Measurements from ENCODE around the gene FAM13A. TPM values are rescaled to one million over a fixed set of nuclear protein-coding genes. Genes with fewer than 3 reads are reported as not detected.

Gene FAM13A
- total RNA-seq, 1 donor from 2014 or later = 33.4 TPM

DNA sequence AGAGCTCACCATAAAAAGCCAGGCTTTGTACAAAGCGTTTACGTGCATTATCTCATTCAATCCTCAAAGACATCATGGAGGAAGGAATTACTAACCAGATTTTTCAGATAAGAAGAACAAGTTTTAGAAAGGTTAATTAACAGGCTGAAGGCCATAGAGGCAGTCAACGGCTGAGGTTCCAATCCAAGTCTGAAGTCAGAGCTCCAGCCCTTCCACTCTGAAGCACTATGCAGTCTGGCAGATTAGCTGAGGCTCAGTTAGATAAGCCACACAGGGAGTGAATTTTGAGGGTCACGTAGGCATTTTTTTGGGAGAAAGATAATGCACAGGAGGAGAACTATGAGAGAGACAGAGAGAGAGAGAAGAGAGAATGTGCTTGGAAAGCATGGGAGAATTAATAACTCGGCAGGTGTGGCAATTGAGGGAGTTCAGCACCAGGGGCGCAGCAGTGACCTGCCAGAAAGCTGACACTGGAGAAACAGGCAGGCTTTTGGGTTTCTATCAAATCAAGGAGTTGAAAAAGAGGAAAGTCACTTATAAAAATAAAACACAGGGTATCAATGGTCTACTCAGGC lies 242.9 kb downstream of the FAM13A start:
- intact Hi-C loops (cut with DNase I) = no loop called here
- Histone ChIP-seq H3K36me3 (no peaks in the 10 kb centered on the region), H3K9me3 (no peaks in the 10 kb centered on the region), H3K4me1 (peaks cover 25% of the 10 kb centered on the region), H3K27me3 (no peaks in the 10 kb centered on the region), H3K27ac (no peak overlapping the region), H3K4me3 (no peak overlapping the region)
- no peak for DNase-seq
- peak; percentile 19 for ATAC-seq
- TF ChIP-seq, protein P1, sequence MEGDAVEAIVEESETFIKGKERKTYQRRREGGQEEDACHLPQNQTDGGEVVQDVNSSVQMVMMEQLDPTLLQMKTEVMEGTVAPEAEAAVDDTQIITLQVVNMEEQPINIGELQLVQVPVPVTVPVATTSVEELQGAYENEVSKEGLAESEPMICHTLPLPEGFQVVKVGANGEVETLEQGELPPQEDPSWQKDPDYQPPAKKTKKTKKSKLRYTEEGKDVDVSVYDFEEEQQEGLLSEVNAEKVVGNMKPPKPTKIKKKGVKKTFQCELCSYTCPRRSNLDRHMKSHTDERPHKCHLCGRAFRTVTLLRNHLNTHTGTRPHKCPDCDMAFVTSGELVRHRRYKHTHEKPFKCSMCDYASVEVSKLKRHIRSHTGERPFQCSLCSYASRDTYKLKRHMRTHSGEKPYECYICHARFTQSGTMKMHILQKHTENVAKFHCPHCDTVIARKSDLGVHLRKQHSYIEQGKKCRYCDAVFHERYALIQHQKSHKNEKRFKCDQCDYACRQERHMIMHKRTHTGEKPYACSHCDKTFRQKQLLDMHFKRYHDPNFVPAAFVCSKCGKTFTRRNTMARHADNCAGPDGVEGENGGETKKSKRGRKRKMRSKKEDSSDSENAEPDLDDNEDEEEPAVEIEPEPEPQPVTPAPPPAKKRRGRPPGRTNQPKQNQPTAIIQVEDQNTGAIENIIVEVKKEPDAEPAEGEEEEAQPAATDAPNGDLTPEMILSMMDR (IDR thresholded peaks at IDR 0.05) = no peak

DNA sequence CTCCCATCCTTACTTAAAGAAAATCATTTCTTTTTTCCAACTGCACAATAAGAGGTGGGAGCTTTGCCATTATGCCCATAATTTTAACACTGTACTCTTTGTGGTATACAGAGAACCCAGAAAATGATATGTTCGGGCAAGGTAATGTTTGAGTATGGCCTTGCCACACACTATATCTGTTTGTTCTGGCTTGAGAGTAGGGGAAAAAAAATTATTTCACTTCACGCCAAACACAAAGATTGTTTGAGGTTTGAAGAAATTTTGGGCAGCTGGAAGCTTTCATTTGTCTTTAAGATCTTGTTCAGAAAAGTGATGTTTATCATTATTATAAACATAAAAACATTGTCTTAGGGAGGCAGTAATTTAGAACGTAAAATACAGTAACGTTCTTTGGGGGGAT lies 244.0 kb downstream of the FAM13A start:
- no peaks in the 10 kb centered on the region for H3K9me3 ChIP-seq
- H3K4me1 ChIP-seq = peaks cover 31% of the 10 kb centered on the region
- H3K27me3 ChIP-seq = no peaks in the 10 kb centered on the region
- H3K27ac ChIP-seq = no peak overlapping the region
- DNase-seq (no peak), ATAC-seq (no peak)
- no peaks in the 10 kb centered on the region for H3K36me3 ChIP-seq
- intact Hi-C loops (cut with DNase I) = no loop called here
- TF ChIP-seq, protein P1 (IDR thresholded peaks at IDR 0.05) = no peak
- no peak overlapping the region for H3K4me3 ChIP-seq

- ATAC-seq (peak; percentile 95), DNase-seq (no peak)
- TF ChIP-seq, protein P1 (IDR thresholded peaks at IDR 0.05) = no peak
- Histone ChIP-seq H3K4me3 (no peak overlapping the region), H3K9me3 (no peaks in the 10 kb centered on the region), H3K4me1 (peaks cover 35% of the 10 kb centered on the region), H3K27me3 (no peaks in the 10 kb centered on the region), H3K36me3 (no peaks in the 10 kb centered on the region), H3K27ac (no peak overlapping the region)
- intact Hi-C loops (cut with DNase I) = no loop called here
Measured at GRCh38 chr4:88812420-88812819, 244.6 kb downstream of the FAM13A start.

GRCh38 chr4:88811904-88812303 lies 245.1 kb downstream of the FAM13A start:
- TF ChIP-seq, protein P1 (IDR thresholded peaks at IDR 0.05) = no peak
- ATAC-seq = no peak
- peaks cover 39% of the 10 kb centered on the region for H3K4me1 ChIP-seq
- H3K27ac ChIP-seq = no peak overlapping the region
- intact Hi-C loops (cut with DNase I) = no loop called here
- DNase-seq = no peak
- H3K27me3 ChIP-seq = no peaks in the 10 kb centered on the region
- H3K9me3 ChIP-seq = no peaks in the 10 kb centered on the region
- H3K4me3 ChIP-seq = no peak overlapping the region
- no peaks in the 10 kb centered on the region for H3K36me3 ChIP-seq

DNA sequence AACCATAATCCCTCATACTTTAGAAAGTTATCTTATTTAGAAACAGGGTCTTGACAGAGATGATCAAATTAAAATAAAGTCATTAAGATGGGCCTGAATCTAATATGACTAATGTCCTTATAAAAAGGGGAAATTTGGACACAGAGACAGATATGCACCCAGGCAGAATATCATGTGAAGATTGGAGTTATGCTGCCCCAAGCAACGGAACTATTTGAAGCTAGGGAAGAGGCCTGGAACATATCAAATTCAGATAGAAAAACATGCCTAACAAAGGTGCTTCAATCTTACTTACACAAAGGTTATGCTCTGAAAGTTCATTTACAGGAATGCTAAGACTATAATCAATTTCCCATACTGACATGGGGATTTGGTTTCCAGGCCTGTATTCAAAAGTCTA lies 246.7 kb downstream of the FAM13A start:
- Histone ChIP-seq H3K27me3 (no peaks in the 10 kb centered on the region), H3K36me3 (no peaks in the 10 kb centered on the region), H3K9me3 (no peaks in the 10 kb centered on the region), H3K27ac (no peak overlapping the region), H3K4me3 (no peak overlapping the region), H3K4me1 (peaks cover 31% of the 10 kb centered on the region)
- DNase-seq (no peak), ATAC-seq (no peak)
- intact Hi-C loops (cut with DNase I) = no loop called here
- TF ChIP-seq, protein P1 (IDR thresholded peaks at IDR 0.05) = no peak

Measured in upper lobe of right lung (tissue), 1 donor.